ENCODE measurements around the gene GNAZ.

The GNAZ gene

DNA sequence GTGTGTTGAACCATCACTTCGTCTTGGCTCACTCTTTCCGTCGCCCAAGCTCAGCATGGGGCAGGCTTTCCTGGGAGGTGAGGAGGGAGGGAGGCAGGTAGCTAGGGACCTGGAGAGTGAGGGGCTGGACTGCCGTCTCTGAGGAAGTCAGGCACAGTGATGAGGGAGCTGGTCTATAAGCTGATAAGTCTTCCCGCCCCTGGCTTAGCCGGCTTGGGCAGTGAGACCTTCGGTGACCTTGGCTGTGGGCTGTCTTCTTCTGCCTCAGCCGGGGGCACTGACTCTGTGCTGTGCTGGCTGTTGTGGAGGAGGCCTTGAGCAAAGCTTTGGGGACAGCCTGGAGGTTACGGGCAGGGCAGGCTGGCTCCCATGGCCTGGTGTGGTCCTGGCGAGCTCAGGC is 18.7 kb downstream of the GNAZ start:
- TF ChIP-seq JUND (IDR thresholded peaks at IDR 0.05; ENCODE audit: low read depth): no peak
- in situ Hi-C loops (cut with HindIII; ENCODE audit: low pct_unique_long_range_greater_than_20kb, low sequenced_read_pairs): no loop called here
- no peak for DNase-seq (ENCODE audit: low read depth in 1 of 2, low spot score in 1 of 2)

DNA sequence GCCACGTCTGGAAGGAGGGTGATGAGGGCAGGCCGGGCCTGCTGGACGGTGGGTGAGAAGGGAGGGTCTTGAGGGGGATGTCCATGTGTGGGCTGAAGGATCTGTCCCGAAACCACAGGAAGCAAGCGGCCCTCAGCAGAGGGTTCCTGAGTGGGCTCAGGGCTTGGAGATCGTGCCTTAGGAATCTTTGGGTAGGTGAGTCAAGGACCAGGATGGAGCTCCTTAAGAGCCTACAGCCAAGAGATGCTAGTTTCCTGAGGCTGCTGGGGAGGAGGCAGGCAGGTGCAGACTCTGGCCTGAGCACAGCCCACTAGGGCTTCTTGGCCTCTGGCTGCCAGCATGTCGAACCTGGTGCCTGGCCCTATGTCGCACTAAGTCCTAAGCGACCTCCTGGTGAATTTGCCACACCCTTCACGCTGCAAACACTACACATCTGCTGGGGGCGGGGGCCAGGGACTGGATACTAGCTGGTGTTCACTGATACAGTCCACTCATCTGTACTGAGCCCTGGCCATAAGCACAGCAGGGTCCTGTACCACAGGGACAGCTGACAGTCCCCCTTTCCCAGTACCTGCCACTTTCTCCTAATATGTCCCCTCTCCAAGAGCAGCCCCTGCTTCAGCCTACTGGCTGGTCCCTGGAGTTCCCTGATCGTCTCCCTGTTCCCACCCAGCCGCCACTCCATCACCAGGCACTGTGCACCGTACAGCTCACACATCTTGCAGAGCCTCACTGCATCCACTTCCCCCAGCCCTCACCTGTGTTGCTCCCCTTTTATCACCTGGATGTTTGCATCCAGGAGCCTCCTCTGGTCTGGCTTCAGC is 19.5 kb downstream of the GNAZ start:
- in situ Hi-C loops (cut with HindIII; ENCODE audit: low pct_unique_long_range_greater_than_20kb, low sequenced_read_pairs): no loop called here
- TF ChIP-seq JUND (IDR thresholded peaks at IDR 0.05; ENCODE audit: low read depth): no peak
- DNase-seq (ENCODE audit: low read depth in 1 of 2, low spot score in 1 of 2): no peak

DNA sequence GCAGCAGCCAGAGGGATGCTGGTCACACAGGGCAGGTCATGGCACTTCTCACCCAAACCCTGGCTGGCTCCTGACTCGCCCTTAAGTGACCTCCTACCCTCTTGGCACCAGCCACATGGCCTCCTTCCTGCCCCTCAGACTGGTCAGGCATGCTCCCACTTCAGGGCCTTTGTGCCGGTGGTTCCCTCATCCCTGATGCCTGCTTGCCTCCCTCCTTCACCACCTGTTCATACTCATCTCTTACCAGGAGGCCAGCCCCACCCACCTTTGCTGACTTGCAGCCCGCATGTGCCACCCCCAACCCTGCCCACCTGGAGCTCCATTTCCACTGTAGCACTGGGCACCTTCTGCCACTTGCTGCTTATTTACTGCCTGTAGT is 20.1 kb downstream of the GNAZ start:
- in situ Hi-C loops (cut with HindIII; ENCODE audit: low pct_unique_long_range_greater_than_20kb, low sequenced_read_pairs): no loop called here
- no peak for TF ChIP-seq JUND (IDR thresholded peaks at IDR 0.05; ENCODE audit: low read depth)
- no peak for DNase-seq (ENCODE audit: low read depth in 1 of 2, low spot score in 1 of 2)

DNA sequence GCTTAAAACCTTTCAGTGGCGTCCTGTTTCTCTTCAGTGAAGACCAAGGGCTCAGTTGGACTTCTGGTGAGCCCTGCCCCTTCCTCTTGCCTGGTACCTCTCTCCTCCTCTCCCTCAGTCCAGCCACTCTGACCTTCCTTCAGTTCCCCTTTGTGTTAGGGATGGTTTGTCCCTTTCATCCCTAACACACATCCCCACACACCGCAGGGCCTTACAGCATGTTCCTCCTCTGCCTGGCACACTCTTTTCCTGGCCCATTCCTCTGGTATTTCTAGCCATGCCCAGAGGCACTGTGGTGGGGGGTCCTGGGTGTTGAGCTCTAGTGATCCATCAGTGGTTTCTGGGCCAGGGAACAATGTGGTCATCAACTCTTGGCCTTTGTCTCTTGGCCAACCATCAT is 21.4 kb downstream of the GNAZ start:
- in situ Hi-C loops (cut with HindIII; ENCODE audit: low pct_unique_long_range_greater_than_20kb, low sequenced_read_pairs): no loop called here
- no peak for TF ChIP-seq JUND (IDR thresholded peaks at IDR 0.05; ENCODE audit: low read depth)
- DNase-seq (ENCODE audit: low read depth in 1 of 2, low spot score in 1 of 2): no peak

DNA sequence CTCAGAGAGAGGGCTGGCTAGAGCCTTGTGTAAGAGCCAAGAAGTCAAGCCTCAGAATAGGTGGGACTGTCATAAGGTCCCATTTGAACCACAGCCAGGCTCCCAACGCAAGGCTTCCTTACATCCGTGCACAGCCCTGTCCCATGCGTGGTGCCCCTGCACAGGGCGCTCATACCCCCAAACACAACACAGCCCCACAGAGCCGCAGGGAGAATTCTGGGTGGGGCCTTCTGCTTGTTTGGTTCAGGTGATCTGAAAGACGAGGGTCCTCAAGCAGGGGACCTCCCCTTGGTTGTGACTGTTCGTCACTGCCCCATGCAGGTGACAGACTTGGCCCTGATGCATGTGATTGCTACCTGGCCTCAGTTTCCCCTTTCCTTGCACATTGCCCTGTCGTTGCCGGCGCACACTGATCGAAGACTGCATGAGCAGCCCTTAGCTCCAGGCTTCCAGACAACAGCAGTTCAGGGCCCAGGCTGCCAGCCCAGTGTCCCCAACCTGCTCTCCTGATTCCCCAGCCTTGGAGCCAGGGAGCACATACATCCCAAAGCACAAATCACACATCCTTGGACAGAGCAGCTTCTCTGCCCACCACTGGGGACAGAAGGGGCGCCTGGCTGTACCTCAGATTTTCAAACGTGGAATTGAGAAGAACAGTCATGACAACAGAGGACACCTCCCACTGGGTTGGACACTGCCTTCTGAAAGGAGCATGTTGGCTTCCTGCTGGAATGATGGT is 22.1 kb downstream of the GNAZ start:
- no peak for DNase-seq (ENCODE audit: low read depth in 1 of 2, low spot score in 1 of 2)
- no peak for TF ChIP-seq JUND (IDR thresholded peaks at IDR 0.05; ENCODE audit: low read depth)
- in situ Hi-C loops (cut with HindIII; ENCODE audit: low pct_unique_long_range_greater_than_20kb, low sequenced_read_pairs): no loop called here

- no peak for DNase-seq (ENCODE audit: low read depth in 1 of 2, low spot score in 1 of 2)
- in situ Hi-C loops (cut with HindIII; ENCODE audit: low pct_unique_long_range_greater_than_20kb, low sequenced_read_pairs): no loop called here
- TF ChIP-seq JUND (IDR thresholded peaks at IDR 0.05; ENCODE audit: low read depth): no peak
These were observed 22.9 kb downstream of the GNAZ start for GRCh38 chr22:23093051-23093788.

DNA sequence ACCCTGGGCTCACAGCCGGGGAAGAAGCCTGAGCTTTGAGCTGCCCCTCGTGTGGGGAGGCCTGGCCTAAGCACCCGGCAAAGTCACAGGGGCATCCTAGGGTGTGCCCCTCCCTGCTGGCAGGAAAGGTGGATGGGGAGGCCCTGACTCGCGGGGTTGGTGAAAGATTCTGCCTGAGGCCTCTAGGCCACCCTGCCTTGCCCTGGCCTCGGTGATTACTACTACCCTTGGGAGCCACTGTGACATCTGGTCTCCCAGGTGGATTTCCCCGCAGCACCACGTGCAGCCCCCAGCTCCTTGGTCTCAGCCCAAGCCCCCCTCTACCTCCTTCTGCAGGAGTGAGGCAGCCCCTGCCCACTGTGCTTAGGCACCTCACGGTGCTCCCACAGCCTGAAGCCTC is 23.9 kb downstream of the GNAZ start:
- no peak for TF ChIP-seq JUND (IDR thresholded peaks at IDR 0.05; ENCODE audit: low read depth)
- in situ Hi-C loops (cut with HindIII; ENCODE audit: low pct_unique_long_range_greater_than_20kb, low sequenced_read_pairs): no loop called here
- DNase-seq (ENCODE audit: low read depth in 1 of 2, low spot score in 1 of 2): no peak

GRCh38 chr22:23094695-23095681 is 24.7 kb downstream of the GNAZ start:
- DNase-seq (ENCODE audit: low read depth in 1 of 2, low spot score in 1 of 2): no peak
- in situ Hi-C loops (cut with HindIII; ENCODE audit: low pct_unique_long_range_greater_than_20kb, low sequenced_read_pairs): no loop called here
- no peak for TF ChIP-seq JUND (IDR thresholded peaks at IDR 0.05; ENCODE audit: low read depth)

DNA sequence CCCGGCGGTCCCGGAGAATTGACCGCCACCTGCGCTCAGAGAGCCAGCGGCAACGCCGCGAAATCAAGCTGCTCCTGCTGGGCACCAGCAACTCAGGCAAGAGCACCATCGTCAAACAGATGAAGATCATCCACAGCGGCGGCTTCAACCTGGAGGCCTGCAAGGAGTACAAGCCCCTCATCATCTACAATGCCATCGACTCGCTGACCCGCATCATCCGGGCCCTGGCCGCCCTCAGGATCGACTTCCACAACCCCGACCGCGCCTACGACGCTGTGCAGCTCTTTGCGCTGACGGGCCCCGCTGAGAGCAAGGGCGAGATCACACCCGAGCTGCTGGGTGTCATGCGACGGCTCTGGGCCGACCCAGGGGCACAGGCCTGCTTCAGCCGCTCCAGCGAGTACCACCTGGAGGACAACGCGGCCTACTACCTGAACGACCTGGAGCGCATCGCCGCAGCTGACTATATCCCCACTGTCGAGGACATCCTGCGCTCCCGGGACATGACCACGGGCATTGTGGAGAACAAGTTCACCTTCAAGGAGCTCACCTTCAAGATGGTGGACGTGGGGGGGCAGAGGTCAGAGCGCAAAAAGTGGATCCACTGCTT is 25.5 kb downstream of the GNAZ start:
- no peak for DNase-seq (ENCODE audit: low read depth in 1 of 2, low spot score in 1 of 2)
- no peak for TF ChIP-seq JUND (IDR thresholded peaks at IDR 0.05; ENCODE audit: low read depth)
- in situ Hi-C loops (cut with HindIII; ENCODE audit: low pct_unique_long_range_greater_than_20kb, low sequenced_read_pairs): no loop called here

DNA sequence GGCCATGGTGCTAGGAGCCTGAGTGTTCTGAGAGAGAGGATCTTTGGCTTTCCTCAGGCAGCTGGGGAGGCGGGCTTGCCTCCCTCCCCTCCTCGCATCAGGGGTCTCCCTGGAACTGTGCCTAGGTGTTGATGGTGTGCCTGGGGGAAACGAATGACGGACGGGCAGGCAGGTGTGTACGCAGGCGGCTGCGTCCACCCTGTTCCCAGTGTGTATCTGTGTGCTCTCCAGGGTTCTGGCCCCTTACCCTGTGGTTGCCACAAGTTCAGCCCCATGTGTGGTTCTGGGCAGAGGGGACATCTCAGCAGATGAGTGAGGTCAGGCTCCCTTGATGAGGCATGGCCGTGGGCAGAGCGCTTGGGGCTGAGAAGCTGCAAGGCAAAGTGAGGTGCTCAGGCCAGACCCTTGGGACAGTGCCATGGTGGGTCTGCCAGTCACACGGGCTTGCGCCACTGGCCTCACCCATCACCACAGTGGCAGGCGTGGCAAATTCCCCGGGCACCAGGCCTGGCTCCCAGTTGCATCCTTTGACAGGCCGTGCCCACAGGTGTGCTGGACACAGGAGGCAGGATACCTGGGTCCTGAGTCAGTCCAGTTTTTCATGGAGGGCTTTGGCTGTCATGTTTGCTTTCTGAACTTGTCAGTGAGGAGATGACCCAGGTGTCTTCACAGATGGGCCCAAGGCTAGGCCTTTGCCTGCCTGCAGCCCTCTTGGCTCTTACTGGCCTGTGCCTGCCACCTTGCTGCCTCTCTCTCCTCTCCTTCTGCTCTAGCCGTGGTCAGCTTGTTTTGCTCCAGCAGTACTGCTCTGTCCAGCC is 27.3 kb downstream of the GNAZ start:
- in situ Hi-C loops (cut with HindIII; ENCODE audit: low pct_unique_long_range_greater_than_20kb, low sequenced_read_pairs): no loop called here

GRCh38 chr22:23098230-23098705 is 27.9 kb downstream of the GNAZ start:
- no peak for TF ChIP-seq JUND (IDR thresholded peaks at IDR 0.05; ENCODE audit: low read depth)
- in situ Hi-C loops (cut with HindIII; ENCODE audit: low pct_unique_long_range_greater_than_20kb, low sequenced_read_pairs): no loop called here

More for the DNA sequence above, 27.3 kb downstream of the GNAZ start:
- DNase-seq (ENCODE audit: low read depth in 1 of 2, low spot score in 1 of 2): no peak
- TF ChIP-seq JUND (IDR thresholded peaks at IDR 0.05; ENCODE audit: low read depth): no peak

More at GRCh38 chr22:23098230-23098705, 27.9 kb downstream of the GNAZ start:
- no peak for DNase-seq (ENCODE audit: low read depth in 1 of 2, low spot score in 1 of 2)

All from T47D (cell line).